HG02759 (cell line): ENCODE results near the gene SLC18A2.
"Not testable (repeated sequence)": the region's sequence is repeated elsewhere in the genome, so short reads cannot be mapped to it uniquely, and the experiment has no call there.

Experiments used
- ATAC-seq: cut with Tn5 transposase; IDR thresholded peaks from one replicate; pipeline ENCODE4 v1.9.1; 2021; ENCODE audit warnings: mild to moderate bottlenecking, moderate library complexity; ENCODE audit not compliant: unreplicated experiment

Gene SLC18A2

DNA sequence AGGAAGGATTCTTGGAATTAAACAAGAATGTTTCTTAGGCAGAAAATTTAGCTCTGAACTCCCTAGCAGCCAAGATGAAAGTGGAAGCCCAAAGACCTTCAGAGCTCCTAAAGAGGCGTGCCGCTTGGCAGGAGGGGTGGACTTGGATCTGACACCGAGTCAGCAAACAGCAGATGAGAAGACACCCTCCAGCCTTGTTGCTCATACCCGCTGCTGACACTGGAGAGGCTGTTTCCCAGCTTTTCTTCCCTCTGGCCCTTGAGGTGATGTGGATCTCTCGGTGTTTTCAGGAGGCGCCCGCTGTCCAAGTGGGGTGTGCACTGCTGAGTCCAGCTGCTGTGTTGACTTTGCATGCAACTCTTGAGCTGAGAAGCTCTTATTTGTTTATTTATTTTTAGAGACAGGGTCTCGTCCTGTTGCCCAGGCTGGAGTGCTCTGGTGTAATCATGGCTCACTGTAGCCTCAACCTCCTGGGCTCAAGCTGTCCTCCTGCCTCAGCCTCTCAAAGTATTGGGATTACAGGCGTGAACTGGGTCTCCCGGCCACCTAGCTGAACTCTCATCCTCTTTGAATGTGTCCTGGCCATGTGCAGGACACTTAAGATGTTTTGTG, 21.5 kb downstream of the SLC18A2 start:
- ATAC-seq: no peak

DNA sequence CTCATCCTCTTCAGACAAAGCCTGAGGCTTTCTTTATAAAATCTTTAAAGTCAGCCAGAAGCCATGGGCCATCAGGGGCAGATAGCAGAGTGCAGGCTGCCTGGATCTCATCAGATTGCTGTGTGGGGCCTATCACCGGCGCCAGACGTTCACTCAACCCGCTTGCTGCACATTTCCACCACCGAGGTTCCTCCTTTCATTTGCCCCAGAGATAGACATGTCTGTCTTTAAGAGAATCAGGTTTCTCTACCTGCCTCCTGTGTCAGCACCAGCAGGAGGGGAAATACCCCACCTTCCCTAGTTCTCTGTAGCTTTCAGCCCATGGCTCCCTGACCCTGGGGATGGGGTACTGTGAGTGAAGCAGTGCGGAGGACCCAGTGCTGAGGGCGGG, 22.0 kb downstream of the SLC18A2 start:
- no peak for ATAC-seq

DNA sequence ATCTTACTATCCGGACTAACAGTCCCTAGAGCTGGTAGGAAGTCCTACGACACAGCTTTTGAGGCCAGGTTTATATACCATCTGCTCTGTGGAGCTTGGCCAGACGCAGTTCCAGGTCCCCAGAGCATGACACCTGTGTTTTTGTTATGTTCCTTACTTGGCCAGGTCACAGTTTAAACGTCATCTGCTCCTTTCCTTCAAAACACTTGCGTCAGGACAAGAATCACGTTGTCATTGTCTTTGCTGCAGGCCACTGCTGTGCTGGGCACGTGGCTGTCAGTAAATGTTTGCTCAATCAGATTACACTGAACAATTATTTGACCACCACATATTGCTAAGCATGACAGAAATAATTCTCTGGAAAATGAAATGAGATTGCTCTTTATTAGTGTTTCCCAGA, 23.9 kb downstream of the SLC18A2 start:
- no peak for ATAC-seq

DNA sequence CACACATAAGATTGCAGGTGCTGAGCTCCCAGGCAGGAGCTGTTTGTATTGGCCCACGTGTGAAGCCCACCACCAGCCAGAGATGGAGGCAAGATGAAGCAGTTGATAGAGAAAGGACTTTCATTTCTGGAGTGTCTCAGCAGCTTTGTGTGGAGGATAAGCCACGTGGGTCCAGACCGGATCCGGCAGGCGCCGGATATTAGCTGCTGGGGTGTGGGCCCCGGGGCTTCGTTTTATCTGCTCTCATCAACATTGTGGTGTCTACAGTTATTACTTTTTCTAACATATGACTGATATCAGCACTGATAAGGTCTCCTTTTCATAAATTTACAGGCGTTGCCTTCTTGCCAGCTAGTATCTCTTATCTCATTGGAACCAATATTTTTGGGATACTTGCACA, 25.5 kb downstream of the SLC18A2 start:
- ATAC-seq: no peak

DNA sequence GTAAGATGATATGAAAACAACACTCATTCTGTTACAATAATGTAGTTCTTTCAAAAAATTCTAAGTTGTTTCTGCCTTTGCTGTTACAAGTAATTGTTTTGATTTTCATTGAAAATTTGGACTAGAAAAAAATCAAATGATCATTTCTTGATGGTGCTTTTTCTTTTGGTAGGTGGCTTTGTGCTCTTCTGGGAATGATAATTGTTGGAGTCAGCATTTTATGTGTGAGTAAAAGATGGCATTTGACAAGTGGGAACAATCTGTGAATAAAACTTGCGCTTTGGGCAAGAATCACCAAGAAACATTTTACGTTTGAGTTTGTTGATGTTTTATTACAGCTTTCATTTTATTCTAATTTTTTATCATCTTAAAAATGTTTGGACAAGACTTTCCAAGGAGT, 25.9 kb downstream of the SLC18A2 start:
- no peak for ATAC-seq

GRCh38 chr10:117268258-117268657, 27.3 kb downstream of the SLC18A2 start:
- no peak for ATAC-seq

DNA sequence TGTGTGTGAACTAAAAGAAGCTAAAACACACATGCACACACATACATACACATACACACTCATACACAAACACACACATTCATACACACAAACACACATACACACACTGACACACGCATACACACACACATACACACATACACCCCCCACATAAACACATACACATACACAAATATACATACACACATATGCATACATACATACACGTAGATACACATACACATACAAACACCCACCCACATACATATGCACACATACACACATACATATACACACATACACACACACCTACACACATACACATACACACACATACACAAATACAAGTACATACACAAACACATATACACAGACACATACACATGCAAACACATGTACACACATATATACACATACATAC, 28.0 kb downstream of the SLC18A2 start:
- ATAC-seq: no peak

- no peak for ATAC-seq
These were observed 30.5 kb downstream of the SLC18A2 start for GRCh38 chr10:117271427-117271826.

- ATAC-seq: no peak
These were observed 31.5 kb downstream of the SLC18A2 start for GRCh38 chr10:117272195-117273076.

DNA sequence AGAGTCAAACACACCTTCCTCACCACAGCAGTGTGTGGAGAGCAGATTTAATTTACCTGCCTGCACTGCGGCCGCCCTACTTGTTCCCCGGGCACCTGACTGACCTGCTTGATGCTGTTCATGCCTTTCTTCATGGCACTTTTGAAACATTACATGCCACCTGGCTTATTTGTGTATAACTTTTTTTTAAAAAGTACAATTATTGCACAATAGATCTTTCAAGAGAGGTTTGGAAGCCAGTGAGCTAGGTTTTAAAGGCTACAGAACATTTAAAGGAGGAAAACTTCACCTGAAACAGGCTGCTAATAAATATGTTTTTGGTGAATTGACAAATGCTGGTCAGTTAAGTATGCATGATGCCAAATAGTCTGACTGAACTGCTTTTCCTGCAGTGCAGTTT, 33.1 kb downstream of the SLC18A2 start:
- ATAC-seq: no peak

DNA sequence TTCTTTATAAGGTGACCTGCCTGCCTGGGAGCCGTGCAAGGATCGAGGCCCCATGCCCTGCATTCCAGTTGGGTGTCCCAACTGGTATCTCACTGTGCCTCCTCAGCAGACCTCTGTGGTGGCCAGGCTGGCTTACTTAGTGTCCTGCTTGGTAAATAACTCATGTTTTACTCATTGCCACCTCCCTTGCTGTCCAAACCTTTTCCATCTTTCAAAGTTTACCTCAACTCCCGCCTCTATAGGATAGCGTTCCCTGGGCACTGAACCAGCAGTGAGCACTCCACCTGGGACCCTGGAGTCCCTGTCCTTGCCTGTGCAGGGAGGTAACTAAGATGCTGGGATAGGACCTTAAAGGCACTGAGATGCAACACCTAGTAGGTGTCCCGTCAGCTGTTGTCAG, 33.6 kb downstream of the SLC18A2 start:
- ATAC-seq: no peak

DNA sequence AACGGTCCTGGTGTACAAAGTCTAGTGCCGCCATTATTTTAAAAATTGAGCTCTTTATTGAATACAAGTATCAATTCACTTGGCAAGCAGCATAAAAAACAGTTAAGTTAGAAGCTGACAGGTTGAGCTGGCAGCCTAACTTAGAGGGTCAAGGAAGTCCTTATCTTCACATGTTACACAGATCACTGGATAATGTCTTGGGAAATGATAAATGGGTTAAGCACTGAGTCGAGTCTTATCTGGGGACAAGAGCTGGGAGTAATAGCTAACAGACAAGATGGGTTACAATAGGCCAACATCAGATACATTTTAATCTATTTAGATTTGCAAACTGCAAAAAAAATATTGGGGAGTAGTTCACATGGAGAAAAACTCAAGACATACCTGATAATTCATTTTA, 34.2 kb downstream of the SLC18A2 start:
- no peak for ATAC-seq

DNA sequence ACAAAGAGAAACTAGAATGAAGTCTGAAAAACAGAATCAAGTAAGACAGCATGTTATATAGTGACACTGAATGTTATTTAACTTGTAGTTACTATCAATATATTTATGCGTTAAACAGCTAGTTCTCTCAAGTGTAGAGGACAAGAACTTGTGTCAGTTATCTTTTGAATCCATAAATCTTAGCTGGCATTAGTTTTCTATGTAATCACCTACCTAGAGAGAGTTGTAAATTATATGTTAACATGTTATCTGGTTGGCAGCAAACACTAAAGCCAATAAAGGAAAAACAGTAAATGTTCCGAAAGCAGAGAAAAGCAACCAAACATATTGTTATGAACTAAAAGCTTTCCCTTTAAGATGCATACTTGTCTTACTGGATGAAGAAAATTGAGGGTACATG, 36.8 kb downstream of the SLC18A2 start:
- no peak for ATAC-seq

DNA sequence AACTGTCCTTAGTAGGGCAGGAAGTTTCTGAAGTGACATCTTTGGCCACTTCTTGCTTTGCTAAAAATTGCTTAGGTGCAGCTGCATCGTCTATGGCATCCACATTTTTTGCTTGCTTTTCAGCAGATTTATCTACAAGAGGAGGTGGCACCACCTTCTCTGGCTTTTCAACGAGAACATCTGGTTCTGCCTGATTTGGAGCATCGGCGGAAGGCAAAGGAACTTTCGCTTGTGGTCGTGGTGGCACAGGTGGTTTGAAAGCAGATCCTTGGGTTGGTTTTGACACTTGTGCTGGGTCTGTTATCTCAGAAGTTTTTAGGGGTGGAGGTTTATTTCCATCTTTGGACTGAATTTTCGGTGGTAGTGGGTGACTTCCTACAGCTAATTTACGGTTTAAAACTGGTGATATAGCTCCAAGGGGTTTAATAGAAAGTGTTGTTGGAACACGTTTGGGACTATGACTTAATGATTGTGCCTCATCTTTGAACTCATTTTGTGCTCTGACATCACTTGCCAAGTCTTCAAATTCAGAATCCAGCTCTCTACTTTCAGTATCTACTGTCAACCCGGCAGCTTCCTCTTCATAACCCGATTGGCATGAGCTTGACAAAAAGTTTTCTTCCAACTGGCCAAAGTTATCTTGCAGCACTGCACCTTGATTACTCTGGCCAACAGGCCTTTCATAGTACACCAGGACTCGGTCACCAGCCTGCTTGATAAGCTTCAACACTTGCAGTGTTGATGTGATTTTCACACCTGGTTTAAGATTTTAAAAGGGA, 44.0 kb downstream of the SLC18A2 start:
- no peak for ATAC-seq

DNA sequence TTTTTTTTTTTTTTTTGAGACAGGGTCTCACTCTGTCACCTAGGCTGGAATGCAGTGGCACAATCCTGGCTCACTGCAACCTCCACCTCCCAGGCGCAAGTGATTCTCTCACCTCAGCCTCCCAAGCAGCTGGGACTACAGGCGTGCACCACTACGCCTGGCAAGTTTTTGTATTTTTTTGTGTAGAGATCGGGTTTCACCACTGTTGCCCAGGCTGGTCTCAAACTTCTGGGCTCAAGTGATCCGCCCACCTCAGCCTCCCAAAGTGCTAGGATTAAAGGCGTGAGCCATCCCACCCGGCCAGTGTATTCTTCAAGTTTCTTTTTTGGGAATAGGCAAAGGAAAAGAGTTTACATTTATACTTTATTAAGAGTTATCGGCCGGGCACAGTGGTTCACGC, 50.0 kb downstream of the SLC18A2 start:
- not testable (repeated sequence) for ATAC-seq

DNA sequence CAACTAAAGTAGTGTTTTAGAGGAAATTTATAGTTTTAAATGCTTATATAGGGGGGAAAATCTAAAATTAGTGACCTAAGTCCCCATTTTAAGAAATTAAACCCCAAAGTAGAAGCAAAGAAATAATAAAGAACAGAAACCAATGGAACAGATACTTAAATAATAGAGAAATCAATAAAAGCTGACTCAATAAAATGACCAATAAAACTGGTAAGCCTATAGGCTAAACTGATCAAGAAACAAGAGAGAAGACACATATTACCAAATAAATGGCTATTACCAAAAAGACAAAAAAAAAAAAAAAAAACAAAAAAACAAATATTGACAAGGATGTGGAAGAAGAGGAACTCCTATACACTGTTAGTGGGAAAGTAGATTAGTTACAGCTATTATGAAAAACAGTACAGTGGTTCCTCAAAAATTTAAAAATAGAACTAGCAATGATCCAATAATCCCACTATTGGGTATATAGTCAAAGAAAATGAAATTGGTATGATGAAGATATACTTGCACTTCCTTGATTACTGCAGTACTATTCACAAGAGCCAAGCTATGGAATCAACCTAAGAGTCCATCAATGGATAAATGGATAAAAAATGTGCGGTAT, 53.2 kb downstream of the SLC18A2 start:
- no peak for ATAC-seq

DNA sequence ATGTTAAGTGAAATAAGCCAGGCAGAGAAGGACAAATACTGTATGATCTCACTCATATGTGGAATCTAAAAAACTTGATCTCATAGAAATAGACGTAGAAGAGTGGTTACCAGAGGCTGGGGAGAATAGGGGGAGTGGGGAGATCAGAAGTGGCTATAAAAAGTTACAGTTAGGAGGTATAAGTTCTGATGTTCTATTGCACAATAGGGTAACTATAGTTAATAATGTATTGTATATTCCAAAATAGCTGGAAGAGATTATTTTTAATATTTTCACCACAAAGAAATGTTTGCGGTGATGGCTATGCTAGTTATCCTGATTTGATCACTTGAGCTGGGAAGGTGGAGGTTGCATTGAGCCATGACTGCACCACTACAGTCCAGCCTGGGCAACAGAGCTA, 53.8 kb downstream of the SLC18A2 start:
- no peak for ATAC-seq

- ATAC-seq: no peak
These were observed 57.3 kb downstream of the SLC18A2 start for GRCh38 chr10:117298219-117298618.

DNA sequence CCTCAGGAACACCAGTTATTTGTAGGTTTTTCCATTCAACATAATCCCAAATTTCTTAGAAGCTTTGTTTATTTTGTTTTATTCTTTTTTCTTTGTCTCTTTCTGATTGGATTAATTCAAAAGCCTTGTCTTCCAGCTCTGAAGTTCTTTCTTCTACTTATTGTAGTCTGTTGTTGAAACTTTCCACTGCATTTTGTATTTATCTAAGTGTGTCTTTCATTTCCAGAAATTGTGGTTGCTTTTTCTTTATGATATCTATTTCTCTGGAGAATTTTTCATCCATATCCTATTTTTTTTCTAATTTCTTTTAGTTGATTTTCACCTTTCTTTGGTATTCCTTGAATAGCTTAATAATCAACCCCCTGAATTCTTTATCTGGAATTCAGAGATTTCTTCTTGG, 58.5 kb downstream of the SLC18A2 start:
- ATAC-seq: no peak

- ATAC-seq: no peak
These were observed 59.8 kb downstream of the SLC18A2 start for GRCh38 chr10:117300671-117301070.

DNA sequence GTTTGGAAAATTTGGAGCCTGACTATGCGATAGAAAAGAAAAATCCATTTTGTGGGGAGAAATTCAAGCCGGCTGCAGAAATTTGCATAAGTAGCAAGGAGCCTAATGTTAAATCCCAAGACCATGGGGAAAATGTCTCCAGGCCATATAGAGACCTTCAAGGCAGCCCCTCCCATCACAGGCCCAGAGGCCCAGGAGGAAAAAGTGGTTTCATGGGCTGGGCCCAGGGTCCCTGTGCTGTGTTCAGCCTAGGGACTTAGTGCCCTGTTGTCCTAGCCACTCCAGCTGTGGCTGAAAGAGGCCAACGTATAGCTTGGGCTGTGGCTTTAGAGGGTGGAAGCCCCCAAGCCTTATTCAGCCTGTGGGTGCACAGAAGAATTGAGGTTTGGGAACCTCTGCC, 62.5 kb downstream of the SLC18A2 start:
- not testable (repeated sequence) for ATAC-seq
